GM12872 (cell line): ENCODE results near the gene SMIM20.

Source experiments
- CTCF ChIP-seq: IDR thresholded peaks from 3 replicates; pipeline ENCODE4 v1.5.1; 2011; ENCODE audit warnings: low read depth, mild to moderate bottlenecking, low read length, moderate library complexity; ENCODE audit not compliant: insufficient read depth

The SMIM20 gene

GRCh38 chr4:25976780-25977179 lies 62.8 kb downstream of the SMIM20 start:
- no peak for TF ChIP-seq CTCF

DNA sequence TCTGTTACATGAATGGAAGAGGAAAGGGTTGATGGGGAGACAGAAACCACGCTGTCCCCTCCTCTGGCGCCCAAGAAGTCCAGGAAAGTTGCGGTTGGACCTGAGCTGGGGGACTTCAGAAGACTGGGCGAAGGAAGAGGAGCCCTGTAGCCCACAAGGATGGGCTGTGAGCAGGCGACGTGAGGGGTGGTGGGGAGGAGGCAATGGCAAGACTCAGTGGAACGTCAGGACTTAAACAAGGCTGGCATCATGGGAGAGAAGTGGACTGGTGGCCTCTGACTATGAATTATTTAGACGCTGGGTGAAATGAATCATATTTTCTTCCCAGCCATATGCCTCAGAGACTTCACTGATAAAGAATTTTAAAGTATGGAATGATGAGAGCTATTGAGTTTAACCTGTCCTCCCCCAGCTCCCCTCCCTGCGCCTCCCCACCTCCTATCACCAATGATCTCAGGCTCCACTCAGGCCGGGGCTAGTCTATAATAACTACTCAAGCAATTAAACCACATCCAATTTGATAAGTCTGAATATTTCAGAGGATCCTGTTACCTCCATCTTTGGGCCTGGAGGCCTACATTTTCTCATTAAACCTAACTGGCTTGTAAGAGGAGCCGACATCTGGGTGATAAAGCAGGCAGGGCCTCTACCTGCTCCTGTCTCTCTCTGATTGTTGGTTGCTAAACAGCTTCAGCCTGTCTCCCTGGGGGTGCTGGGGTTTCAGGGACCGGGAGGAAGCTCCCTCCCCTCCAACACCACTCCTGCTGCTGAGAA lies 63.6 kb downstream of the SMIM20 start:
- TF ChIP-seq CTCF = no peak

DNA sequence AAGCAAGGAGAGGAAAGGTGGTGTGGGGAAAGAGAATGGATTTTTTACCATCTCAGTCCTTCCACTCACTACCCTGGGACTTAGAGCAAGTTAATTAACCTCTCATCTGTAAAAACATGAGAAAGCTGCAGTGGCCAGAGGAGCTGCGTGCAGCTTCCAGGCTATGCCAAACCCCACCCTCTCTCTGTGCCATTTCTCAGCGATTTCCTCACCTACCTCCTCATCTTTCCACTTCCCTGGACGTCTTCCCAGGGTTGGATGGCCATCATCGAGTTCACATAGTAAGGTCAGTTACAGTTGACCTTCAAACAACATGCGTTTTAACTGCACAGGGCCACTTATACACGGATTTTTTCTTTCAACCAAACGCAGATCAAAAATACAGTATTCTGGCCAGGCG lies 64.3 kb downstream of the SMIM20 start:
- no peak for TF ChIP-seq CTCF
